Measurements from ENCODE around the gene ELFN2. TPM values are rescaled to one million over a fixed set of nuclear protein-coding genes. Genes with fewer than 3 reads are reported as not detected.
"Not testable (repeated sequence)": the region's sequence is repeated elsewhere in the genome, so short reads cannot be mapped to it uniquely, and the experiment has no call there.

The ELFN2 gene, protein sequence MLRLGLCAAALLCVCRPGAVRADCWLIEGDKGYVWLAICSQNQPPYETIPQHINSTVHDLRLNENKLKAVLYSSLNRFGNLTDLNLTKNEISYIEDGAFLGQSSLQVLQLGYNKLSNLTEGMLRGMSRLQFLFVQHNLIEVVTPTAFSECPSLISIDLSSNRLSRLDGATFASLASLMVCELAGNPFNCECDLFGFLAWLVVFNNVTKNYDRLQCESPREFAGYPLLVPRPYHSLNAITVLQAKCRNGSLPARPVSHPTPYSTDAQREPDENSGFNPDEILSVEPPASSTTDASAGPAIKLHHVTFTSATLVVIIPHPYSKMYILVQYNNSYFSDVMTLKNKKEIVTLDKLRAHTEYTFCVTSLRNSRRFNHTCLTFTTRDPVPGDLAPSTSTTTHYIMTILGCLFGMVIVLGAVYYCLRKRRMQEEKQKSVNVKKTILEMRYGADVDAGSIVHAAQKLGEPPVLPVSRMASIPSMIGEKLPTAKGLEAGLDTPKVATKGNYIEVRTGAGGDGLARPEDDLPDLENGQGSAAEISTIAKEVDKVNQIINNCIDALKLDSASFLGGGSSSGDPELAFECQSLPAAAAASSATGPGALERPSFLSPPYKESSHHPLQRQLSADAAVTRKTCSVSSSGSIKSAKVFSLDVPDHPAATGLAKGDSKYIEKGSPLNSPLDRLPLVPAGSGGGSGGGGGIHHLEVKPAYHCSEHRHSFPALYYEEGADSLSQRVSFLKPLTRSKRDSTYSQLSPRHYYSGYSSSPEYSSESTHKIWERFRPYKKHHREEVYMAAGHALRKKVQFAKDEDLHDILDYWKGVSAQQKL
- total RNA-seq = under 0.01 TPM in 1 of 2 replicates, not detected in the other

DNA sequence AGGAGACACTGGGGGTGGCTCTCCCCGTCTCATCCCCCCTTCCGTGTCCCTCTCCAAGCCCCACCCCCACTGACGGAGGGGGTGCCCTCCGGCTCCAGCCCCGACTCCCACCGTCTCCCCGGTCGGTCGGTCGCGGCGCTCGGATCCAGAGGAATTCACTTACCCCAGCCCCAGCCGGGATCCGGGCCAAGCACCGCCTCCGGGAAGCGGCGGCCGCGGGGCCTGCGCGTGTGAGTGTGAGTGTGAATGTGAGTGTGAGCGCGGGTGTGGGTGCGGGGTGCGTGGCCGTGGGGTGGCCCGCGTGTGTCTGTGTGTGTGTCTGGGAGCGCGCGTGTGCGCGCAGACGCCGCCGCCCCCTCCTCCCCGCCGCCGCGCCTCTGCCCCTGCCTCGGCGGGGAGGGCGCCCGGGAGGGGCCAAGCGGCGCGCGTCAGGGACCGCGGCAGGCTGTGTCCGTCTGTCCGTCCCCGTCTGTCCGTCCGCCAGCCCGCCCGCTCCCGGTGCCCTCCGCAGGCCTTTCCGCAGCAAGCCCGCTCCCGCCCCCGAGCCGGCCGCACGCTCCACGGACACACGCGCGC, at the start of gene ELFN2:
TSS of gene ELFN2 (minus strand) at position 345 of the 576 bp plus-strand sequence. CDS start 51,945 bp downstream, outside the sequence.
- peak in 1 of 2 donors; percentile 45 for DNase-seq (ENCODE audit: low read depth in 2 of 2)

DNA sequence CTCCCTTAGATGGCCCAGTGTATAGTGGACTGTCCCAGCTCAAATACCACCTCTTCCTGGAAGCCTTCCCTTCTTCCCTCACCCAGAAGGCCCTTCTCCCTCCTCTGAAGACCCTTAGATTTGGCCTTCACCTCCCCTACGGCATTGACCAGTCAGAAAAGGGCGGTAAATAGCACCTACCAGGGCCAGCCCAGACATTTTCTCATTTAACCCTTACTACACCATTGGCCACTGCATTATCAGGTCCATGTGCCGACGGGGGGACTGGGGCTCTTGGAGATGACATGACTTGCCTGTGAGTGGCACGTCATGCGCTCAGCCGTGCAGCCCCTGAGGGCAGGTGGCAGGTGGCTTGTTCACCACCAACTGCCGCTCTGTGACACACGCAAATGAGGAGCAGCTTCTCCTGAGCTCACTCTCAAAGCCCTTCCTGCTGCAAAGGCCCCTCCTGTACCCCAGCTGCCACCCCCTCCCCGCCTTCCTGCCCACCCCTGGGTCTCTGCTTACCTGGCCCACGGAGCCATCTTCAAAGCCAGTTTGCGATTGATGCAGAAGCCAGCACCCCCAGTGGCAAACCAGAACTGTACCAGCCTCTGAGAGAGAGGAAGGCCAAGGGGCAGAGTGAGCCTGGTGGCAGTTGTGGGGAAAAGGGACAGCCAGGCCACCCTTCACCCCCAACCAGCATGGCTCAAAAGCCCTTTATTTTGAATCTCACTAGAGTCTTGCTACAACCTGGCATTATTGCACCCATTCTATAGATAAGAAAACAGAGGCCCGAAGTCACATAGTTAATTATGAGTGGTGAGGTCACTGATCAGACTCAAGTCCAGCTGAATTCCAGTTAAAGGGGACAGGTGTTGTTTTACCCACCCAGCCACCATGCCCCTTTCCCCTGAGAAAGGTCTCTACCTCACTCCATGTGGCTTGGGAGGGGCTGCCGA, 49.4 kb upstream of the ELFN2 start:
- no peak for DNase-seq (ENCODE audit: low read depth in 2 of 2)

DNA sequence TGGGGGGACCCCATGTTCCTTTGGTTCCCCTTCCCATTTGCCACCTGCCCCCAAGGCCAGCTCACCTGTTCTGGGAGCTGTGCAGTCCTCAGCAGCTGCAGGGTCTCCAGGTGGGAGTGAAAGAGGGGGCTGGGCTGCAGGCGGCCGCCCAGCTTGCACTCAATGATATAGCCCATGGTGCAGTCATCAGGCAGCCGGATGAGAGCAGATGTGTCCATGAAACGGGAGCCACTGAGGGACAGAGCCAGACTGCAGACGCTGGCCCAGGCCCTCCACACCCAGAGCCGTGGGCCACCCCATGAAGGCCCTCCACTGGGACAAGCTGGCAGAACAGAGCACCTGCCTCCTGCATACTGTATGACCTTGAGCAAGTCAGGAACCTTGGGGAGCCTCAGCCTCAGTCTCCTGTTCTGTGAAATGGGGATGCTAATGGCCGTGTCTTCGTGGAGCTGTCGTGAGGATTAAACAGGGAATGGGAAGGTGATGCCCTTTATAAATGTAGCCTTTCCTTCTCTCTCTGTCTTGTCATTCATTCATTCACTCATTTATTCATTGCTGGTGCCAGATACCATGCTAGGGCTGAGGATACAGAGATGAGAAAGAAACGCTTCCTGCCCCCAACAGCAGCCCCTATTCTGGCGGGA, 47.3 kb upstream of the ELFN2 start:
- no peak for DNase-seq (ENCODE audit: low read depth in 2 of 2)

DNA sequence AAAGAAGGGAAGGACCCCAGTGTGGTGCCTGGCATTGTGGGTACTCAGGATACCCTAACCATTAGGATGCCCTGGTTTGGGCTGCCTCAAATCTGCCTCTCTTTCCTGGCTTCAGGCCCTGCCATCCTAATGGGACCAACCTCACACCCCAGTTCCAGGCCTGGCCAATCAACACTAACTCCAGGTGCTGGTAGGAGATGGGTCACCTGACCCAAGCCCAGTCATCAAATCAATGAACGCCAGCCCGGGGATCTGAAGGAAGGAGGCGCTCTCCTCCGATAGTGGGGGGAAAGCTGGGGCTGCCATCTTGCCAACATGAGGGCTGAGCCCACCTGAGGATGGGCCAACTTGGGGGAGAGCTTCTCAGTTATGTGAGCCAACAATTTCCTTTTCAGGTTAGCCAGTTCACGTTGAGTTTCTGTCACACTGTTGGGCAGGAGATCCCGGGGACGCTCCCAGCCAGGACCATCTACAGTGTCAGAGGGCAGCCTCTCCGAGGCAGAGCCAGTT, 46.2 kb upstream of the ELFN2 start:
- no peak for DNase-seq (ENCODE audit: low read depth in 2 of 2)

DNA sequence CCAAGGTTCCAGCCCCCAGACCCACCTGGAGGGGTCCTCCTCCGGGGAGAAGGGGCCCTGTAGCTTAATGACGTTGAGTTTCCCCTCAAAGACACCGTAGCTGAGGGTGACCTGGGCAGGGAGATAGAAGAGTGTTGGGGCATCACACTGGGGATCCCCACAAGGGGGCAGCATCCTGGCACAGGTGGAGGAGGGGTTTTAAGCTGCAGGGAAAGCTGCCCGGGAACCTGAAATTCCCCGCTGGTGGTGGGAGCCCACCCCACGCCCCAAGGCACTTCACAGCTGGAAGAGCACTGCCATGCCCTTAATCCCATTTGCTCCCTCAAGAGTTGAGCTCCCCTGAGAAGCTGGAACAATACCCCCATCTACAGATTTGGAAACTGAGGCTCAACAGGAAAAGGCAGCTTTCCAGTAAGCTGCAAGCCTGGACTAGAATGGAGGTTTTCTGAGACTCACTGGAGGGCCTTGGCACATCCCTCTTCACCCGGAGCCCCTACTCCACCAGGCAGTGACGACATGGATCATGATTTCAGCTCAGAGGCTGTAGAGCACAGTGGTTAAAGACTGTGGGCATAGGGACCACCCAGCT, 45.2 kb upstream of the ELFN2 start:
- peak; percentile 33 to 51 for DNase-seq (ENCODE audit: low read depth in 2 of 2)

- DNase-seq (ENCODE audit: low read depth in 2 of 2) = no peak
These were observed 44.6 kb upstream of the ELFN2 start for GRCh38 chr22:37471727-37472417.

DNA sequence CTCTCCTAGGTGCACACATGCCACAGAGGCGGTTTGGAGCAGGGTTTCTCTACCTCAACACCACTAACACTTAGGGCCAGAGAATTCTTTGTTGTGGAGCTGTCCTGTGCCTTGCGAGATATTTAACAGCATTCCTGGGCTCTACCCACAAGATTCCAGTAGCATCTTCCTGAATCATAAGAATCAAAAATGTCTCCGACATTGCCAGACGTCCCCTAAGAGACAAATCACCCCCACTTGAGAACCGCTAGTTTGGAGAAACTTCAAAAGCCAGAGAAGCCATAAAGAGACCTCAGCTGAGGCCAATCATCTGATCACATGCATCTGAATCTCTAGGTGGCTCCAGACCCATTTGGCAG, 42.8 kb upstream of the ELFN2 start:
- DNase-seq (ENCODE audit: low read depth in 2 of 2) = no peak

DNA sequence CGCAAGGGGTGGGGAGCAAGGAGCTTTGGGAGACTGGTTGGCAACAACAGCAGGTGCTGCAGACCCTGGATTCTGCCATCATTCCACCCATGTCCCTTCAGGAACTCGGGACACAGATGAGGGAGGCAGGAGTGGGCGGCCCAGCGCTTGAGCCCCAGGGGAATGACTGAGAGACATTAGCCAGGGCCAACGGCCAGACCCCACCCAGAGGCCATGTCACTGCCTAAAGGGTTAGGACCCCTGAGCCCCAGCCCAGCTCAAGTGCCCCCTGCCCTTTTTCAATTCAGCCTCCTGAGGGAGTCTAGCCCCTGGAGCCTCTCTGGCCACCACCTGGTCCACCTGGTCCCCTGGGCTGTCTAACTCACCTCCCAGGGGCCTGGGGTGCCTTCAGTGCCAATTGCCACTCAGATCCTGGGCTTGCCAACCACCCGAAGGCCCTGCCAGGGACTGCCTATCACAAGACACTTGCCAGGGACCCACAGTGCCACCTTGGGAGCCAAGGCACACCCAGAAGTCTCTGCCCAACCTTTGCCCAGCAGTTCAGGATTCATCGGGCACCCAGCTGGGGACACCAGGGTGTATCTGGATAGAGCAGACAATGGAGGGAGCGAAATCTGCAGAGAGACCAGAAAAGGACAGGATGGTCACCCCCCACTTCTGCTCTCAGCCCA, 42.3 kb upstream of the ELFN2 start:
- no peak for DNase-seq (ENCODE audit: low read depth in 2 of 2)

DNA sequence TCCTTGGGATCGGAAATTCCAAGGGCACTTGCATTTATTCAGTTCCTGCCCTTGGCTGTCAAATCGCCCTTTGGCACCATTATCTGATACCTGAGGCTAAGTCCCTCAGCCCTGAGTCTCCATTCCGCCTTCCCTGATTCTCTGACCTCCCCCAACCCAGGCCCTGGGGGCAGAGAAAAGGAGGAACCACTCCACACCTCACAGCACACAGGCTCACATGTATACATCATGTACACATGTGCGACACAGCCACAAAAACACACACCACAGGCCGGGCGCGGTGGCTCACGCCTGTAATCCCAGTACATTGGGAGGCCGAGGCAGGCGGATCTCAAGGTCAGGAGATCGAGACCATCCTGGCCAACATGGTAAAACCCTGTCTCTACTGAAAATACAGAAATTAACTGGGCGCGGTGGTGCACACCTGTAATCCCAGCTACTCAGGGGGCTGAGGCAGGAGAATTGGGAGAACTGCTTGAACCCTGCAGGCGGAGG, 41.0 kb upstream of the ELFN2 start:
- DNase-seq (ENCODE audit: low read depth in 2 of 2) = not testable (repeated sequence)

GRCh38 chr22:37467391-37467955, 40.2 kb upstream of the ELFN2 start:
- DNase-seq (ENCODE audit: low read depth in 2 of 2) = no peak

GRCh38 chr22:37464181-37464580, 36.9 kb upstream of the ELFN2 start:
- peak; percentile 22 to 58 for DNase-seq (ENCODE audit: low read depth in 2 of 2)

DNA sequence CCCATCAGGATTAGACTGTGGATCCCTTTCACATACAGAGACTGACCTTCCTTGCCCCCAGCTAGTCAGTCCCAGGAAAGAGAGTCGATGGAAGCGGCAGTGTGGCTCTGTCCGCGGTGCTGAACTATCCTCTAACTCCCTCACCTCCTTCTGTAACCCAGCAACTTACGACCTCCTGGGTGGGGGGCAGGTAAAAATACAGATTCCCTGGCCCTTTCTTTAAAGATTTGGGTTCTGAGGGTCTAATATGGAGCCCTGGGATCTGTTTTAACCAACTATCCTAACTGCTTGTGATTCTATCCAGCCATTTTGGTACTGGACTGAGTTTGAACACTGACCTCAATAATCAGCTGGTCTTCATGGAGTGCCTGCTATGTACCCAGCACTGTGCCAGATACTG, 35.7 kb upstream of the ELFN2 start:
- DNase-seq (ENCODE audit: low read depth in 2 of 2) = peak; percentile 33 to 46

DNA sequence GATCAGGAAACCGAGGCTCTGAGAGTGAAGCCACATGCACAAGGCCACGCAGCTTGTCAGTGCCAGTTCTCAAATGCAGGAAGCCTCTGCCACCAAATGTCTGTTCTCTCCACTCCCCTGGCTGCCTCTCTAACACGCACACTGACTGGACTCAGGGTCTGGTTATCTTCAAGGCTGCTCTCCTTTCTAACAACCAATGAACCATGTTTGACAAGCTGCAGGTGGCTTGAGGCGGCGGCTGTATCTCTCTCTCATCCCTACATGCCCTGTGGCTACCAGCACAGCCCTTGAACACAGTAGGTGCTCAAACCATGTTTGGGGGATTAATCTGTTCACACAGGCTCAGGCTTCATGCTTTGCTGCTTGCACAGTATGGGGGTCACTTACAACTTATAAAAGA, 35.2 kb upstream of the ELFN2 start:
- DNase-seq (ENCODE audit: low read depth in 2 of 2) = no peak

DNA sequence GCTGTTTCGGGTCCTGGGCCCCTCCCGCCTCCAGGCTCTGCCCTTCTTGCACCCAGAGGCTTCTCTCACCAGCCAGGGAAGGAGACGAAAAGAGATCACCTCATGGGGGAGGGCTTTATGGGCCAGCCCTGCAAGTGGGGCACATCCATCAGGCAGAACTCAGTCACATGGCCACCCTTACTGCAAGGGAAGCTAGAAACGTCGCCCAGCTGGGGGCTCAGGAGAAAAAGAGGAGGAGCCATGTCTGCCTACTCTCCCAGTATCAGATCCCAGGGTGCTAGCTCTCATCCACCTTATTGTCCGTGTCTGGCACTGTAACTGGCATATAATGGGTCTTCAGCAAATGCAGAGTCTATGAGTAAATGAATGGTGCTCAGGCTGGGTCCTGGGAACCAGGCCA, 34.7 kb upstream of the ELFN2 start:
- DNase-seq (ENCODE audit: low read depth in 2 of 2) = no peak

- DNase-seq (ENCODE audit: low read depth in 2 of 2) = no peak
These were observed 33.4 kb upstream of the ELFN2 start for GRCh38 chr22:37460684-37461083.

DNA sequence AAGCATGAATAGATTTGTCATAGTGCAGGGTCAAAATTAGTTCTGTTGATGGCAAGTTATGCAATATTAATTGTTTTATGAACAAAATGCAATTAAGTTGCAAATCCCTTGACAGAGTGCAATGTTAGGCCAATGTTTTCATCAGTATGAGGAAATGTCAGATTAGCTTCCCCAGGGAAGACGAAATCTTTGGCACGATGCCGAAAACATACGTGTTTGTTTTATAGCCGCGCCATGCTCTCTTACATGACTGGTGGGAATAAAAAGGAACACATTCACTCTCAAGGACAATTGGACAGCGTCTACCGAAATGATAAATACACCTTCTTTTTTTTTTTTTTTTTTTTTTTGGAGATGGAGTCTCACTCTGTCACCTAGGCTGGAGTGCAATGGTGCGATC, 31.9 kb upstream of the ELFN2 start:
- no peak for DNase-seq (ENCODE audit: low read depth in 2 of 2)

GRCh38 chr22:37457093-37457893, 30.0 kb upstream of the ELFN2 start:
- DNase-seq (ENCODE audit: low read depth in 2 of 2) = peak; percentile 58 to 74

GRCh38 chr22:37456346-37456745, 29.1 kb upstream of the ELFN2 start:
- DNase-seq (ENCODE audit: low read depth in 2 of 2) = no peak

All from lung microvascular endothelial cell (primary cell).